GM06990 (cell line): ENCODE results near the gene TRIP6.

Experiments used
- DNase-seq: peaks from one replicate; pipeline ENCODE4 v3.0.0-alpha.2; 2011; ENCODE audit not compliant: insufficient read length; ENCODE audit errors: extremely low read depth
- H3K27me3 ChIP-seq: replicated peaks from 2 replicates; pipeline ENCODE4 v1.6.0; 2011; ENCODE audit warnings: low read length; ENCODE audit not compliant: control insufficient read depth, insufficient read depth
- H3K36me3 ChIP-seq: 2 replicates; pipeline ENCODE4 v1.5.1; 2011; ENCODE audit warnings: low read length; ENCODE audit not compliant: control insufficient read depth, insufficient read depth
- H3K4me3 ChIP-seq: replicated peaks from 2 replicates; pipeline ENCODE4 v1.5.1; 2011; ENCODE audit warnings: low read depth, mild to moderate bottlenecking, control low read depth, low read length
- TF ChIP-seq, protein P1 (sequence below): IDR thresholded peaks from 2 replicates; pipeline ENCODE4 v1.5.1; 2011; ENCODE audit warnings: low read length, control low read depth, mild to moderate bottlenecking, inconsistent platforms; ENCODE audit not compliant: insufficient read depth, poor library complexity, severe bottlenecking

TRIP6 gene

DNA sequence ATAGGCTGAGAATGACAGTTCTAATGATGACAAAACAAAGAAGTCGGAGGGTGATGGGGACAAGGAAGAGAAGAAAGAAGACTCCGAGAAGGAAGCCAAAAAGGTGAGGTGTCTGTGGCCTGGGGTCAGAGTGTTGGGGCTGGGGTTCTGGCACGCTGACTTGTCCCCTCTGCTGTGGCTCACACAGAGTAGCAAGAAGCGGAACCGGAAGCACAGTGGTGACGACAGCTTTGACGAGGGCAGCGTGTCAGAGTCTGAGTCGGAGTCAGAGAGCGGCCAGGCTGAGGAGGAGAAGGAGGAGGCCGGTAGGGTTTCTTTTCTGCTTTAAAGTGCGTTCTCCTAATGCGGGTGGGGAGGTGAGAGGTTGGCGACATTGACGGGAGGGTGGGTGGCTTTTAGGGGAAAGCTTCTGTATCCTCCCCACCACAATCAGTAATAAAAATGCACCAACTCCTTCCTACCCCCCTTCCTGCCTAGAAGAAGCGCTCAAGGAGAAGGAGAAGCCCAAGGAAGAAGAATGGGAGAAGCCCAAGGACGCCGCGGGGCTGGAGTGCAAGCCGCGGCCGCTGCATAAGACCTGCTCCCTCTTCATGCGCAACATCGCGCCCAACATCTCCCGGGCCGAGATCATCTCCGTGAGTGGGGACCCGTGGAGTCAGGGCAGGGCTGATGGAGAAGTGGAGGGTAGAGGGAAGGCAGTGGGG is 17.7 kb downstream of the TRIP6 start:
- Histone ChIP-seq H3K36me3 (peaks cover 51% of the 10 kb centered on the region), H3K27me3 (no peaks in the 10 kb centered on the region), H3K4me3 (no peak overlapping the region)
- TF ChIP-seq, protein P1, sequence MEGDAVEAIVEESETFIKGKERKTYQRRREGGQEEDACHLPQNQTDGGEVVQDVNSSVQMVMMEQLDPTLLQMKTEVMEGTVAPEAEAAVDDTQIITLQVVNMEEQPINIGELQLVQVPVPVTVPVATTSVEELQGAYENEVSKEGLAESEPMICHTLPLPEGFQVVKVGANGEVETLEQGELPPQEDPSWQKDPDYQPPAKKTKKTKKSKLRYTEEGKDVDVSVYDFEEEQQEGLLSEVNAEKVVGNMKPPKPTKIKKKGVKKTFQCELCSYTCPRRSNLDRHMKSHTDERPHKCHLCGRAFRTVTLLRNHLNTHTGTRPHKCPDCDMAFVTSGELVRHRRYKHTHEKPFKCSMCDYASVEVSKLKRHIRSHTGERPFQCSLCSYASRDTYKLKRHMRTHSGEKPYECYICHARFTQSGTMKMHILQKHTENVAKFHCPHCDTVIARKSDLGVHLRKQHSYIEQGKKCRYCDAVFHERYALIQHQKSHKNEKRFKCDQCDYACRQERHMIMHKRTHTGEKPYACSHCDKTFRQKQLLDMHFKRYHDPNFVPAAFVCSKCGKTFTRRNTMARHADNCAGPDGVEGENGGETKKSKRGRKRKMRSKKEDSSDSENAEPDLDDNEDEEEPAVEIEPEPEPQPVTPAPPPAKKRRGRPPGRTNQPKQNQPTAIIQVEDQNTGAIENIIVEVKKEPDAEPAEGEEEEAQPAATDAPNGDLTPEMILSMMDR: no peak
- no peak for DNase-seq

GRCh38 chr7:100885440-100886141 is 18.4 kb downstream of the TRIP6 start:
- no peaks in the 10 kb centered on the region for H3K27me3 ChIP-seq
- DNase-seq: no peak
- TF ChIP-seq, protein P1: no peak
- H3K36me3 ChIP-seq: peaks cover 49% of the 10 kb centered on the region
- H3K4me3 ChIP-seq: no peak overlapping the region

GRCh38 chr7:100886142-100886935 is 19.2 kb downstream of the TRIP6 start:
- peaks cover 46% of the 10 kb centered on the region for H3K36me3 ChIP-seq
- TF ChIP-seq, protein P1: no peak
- no peaks in the 10 kb centered on the region for H3K27me3 ChIP-seq
- DNase-seq: no peak
- no peak overlapping the region for H3K4me3 ChIP-seq

- DNase-seq: no peak
- no peaks in the 10 kb centered on the region for H3K27me3 ChIP-seq
- H3K4me3 ChIP-seq: no peak overlapping the region
- peaks cover 39% of the 10 kb centered on the region for H3K36me3 ChIP-seq
- TF ChIP-seq, protein P1: no peak
Measured at GRCh38 chr7:100886936-100887515, 19.8 kb downstream of the TRIP6 start.

- peak; percentile 77 for DNase-seq
- TF ChIP-seq, protein P1: no peak
- Histone ChIP-seq H3K27me3 (no peaks in the 10 kb centered on the region), H3K4me3 (peak overlapping the region; percentile 84), H3K36me3 (peaks cover 36% of the 10 kb centered on the region)
Measured at GRCh38 chr7:100887516-100888290, 20.5 kb downstream of the TRIP6 start.
